HCT116 (cell line): ENCODE data around the gene CNPY4. TPM values are rescaled to one million over a fixed set of nuclear protein-coding genes. Genes with fewer than 3 reads are reported as not detected.
A peak's percentile ranks its signal among the peaks of the same experiment; 100 is the strongest.

Experiments used
- ATAC-seq: fragments of 200-7000 bp; cut with Tn5 transposase; 2 replicates; pipeline ENCODE4 v1.9.1; 2020; ENCODE audit warnings: mild to moderate bottlenecking, moderate library complexity
- BruUV-seq: library from RNA; stranded (reverse); fragments of 400-500 nt; replicated peaks from 2 replicates; lab custom pipeline; 2021; lab: Mats Ljungman, UMichigan
- CTCF ChIA-PET: fragments of 300-600 bp; sonication (Branson Sonifier 250); formaldehyde crosslinking; loops from one replicate; lab custom pipeline; 2021; ENCODE audit warnings: antibody characterized with exemption; lab: Charles Lee
- POLR2A ChIA-PET: fragments of 300-600, 350-600 bp; sonication (Branson Sonifier 250); formaldehyde crosslinking; loops from one replicate; lab custom pipeline; 2021; ENCODE audit warnings: antibody characterized with exemption; lab: Charles Lee
- RAD21 ChIA-PET, 2 experiments: fragments of 300-600 bp; sonication (Branson Sonifier 250); formaldehyde crosslinking; loops; one replicate each; lab custom pipeline; 2023; ENCODE audit warnings: low total read pairs in 2 of 2; ENCODE audit not compliant: uncharacterized antibody in 2 of 2, unreplicated experiment in 2 of 2, low non-redundant PET in 1 of 2; lab: Charles Lee
- DNase-seq: peaks from one replicate; pipeline ENCODE4 v3.0.0-alpha.2; 2010; ENCODE audit warnings: low read depth, low spot score
- H2AFZ ChIP-seq: fragments of 200-600 bp; shearing (Covaris generic), sonication (generic); 2 replicates; pipeline ENCODE4 v1.6.1; 2017; ENCODE audit warnings: low read depth, mixed run types, mixed read lengths, antibody characterized with exemption, low read length; ENCODE audit not compliant: poor library complexity, severe bottlenecking
- H3K27ac ChIP-seq: 2 replicates; pipeline ENCODE4 v1.5.1; 2012; ENCODE audit warnings: low read depth, low read length
- H3K27me3 ChIP-seq: fragments of 200-600 bp; sonication (generic); 2 replicates; pipeline ENCODE4 v1.6.1; 2016; ENCODE audit warnings: mixed run types, low read length, mixed read lengths; ENCODE audit not compliant: insufficient read depth
- H3K36me3 ChIP-seq, 2 experiments: fragments of 200-500 bp in 1 of 2; fragments of 200-600 bp in 1 of 2; sonication (Bioruptor generic) in 1 of 2; sonication (generic) in 1 of 2; 2 replicates each; pipeline versions ENCODE4 v1.5.1 to v1.6.1; 2014 to 2016; ENCODE audit warnings: low read length in 2 of 2, inconsistent platforms in 1 of 2, mixed read lengths in 1 of 2, mixed run types in 1 of 2; ENCODE audit not compliant: insufficient read depth in 2 of 2, control insufficient read depth in 1 of 2
- H3K4me1 ChIP-seq, 2 experiments: fragments of 200-600 bp in 1 of 2; sonication (generic) in 1 of 2; 2 replicates each; pipeline versions ENCODE4 v1.5.1 to v1.6.1; 2012 to 2017; ENCODE audit warnings: low read length in 2 of 2, inconsistent platforms in 1 of 2, mild to moderate bottlenecking in 1 of 2, mixed read lengths in 1 of 2, mixed run types in 1 of 2, moderate library complexity in 1 of 2; ENCODE audit not compliant: insufficient read depth in 2 of 2, control insufficient read depth in 1 of 2
- H3K4me2 ChIP-seq: fragments of 200-600 bp; sonication (generic); 2 replicates; pipeline ENCODE4 v1.6.1; 2017; ENCODE audit warnings: mixed run types, low read length, mixed read lengths
- H3K4me3 ChIP-seq, 2 experiments: fragments of 200-600 bp in 1 of 2; sonication (generic) in 1 of 2; replicated peaks in 1 of 2; 2 replicates each; pipeline ENCODE4 v1.5.1; 2011 to 2016; ENCODE audit warnings: low read length in 2 of 2, control low read depth in 1 of 2, low read depth in 1 of 2, mild to moderate bottlenecking in 1 of 2, mixed read lengths in 1 of 2, mixed run types in 1 of 2
- H3K79me2 ChIP-seq: fragments of 200-600 bp; sonication (generic); 2 replicates; pipeline ENCODE4 v1.6.1; 2017; ENCODE audit warnings: mild to moderate bottlenecking, mixed run types, low read length, moderate library complexity, mixed read lengths; ENCODE audit not compliant: insufficient read depth
- H3K9ac ChIP-seq: fragments of 200-600 bp; sonication (generic); 2 replicates; pipeline ENCODE4 v1.6.1; 2016; ENCODE audit warnings: low read length, mixed read lengths
- H3K9me2 ChIP-seq: fragments of 200-600 bp; sonication (generic), shearing (Covaris generic); 2 replicates; pipeline ENCODE4 v1.6.1; 2017; ENCODE audit warnings: mixed run types, mild to moderate bottlenecking, moderate library complexity; ENCODE audit not compliant: insufficient read depth
- H3K9me3 ChIP-seq, 2 experiments: fragments of 200-500 bp in 1 of 2; fragments of 200-600 bp in 1 of 2; sonication (Bioruptor generic) in 1 of 2; sonication (generic) in 1 of 2; 2 replicates each; pipeline ENCODE4 v1.6.1; 2014 to 2017; ENCODE audit warnings: low read length in 2 of 2, mixed read lengths in 2 of 2, inconsistent platforms in 1 of 2, low read depth in 1 of 2, mild to moderate bottlenecking in 1 of 2, mixed run types in 1 of 2, moderate library complexity in 1 of 2; ENCODE audit not compliant: control insufficient read depth in 1 of 2, insufficient read depth in 1 of 2
- H4K20me1 ChIP-seq: fragments of 200-600 bp; sonication (generic), shearing (Covaris generic); 2 replicates; pipeline ENCODE4 v1.6.1; 2017; ENCODE audit warnings: mixed run types, mild to moderate bottlenecking, moderate library complexity; ENCODE audit not compliant: insufficient read depth
- CEBPB ChIP-seq: IDR thresholded peaks from 2 replicates; pipeline ENCODE4 v1.6.1; 2012; ENCODE audit warnings: low read depth
- EGR1 ChIP-seq: IDR thresholded peaks from 2 replicates; pipeline ENCODE4 v1.6.1; 2012; ENCODE audit warnings: low read depth
- ELF1 ChIP-seq: IDR thresholded peaks from 2 replicates; pipeline ENCODE4 v1.6.1; 2012; ENCODE audit warnings: low read depth, borderline replicate concordance
- EZH2 ChIP-seq: fragments of 200-600 bp; sonication (generic); IDR thresholded peaks from 2 replicates; pipeline ENCODE4 v1.6.1; 2017; ENCODE audit warnings: antibody characterized with exemption, mixed run types
- POLR2A ChIP-seq: IDR thresholded peaks from 2 replicates; pipeline ENCODE4 v1.7.0; 2011; ENCODE audit warnings: borderline replicate concordance; ENCODE audit not compliant: insufficient read depth, insufficient read length; ENCODE audit errors: extremely low read depth
- RAD21 ChIP-seq: IDR thresholded peaks from 2 replicates; pipeline ENCODE4 v1.6.1; 2012; ENCODE audit warnings: low read depth, mild to moderate bottlenecking
- SP1 ChIP-seq: IDR thresholded peaks from 2 replicates; pipeline ENCODE4 v1.6.1; 2012; ENCODE audit warnings: low read depth
- YY1 ChIP-seq: IDR thresholded peaks from 2 replicates; pipeline ENCODE4 v1.6.1; 2011; ENCODE audit warnings: low read length, low read depth, moderate library complexity, mild to moderate bottlenecking; ENCODE audit not compliant: insufficient replicate concordance; ENCODE audit errors: extremely low read depth
- ZNF274 ChIP-seq: fragments of 200-500 bp; sonication (Bioruptor generic); IDR thresholded peaks from 2 replicates; pipeline ENCODE4 v1.6.1; 2014; ENCODE audit warnings: mild to moderate bottlenecking, low read depth, low read length, inconsistent platforms
- intact Hi-C: fragments of 100-400 bp; cut with micrococcal nuclease; formaldehyde crosslinking; loops from 2 replicates; pipeline ENCODE4 v1.10.0; 2022
- total RNA-seq: library from RNA; stranded (reverse); gene quantifications from one replicate; pipeline ENCODE4 v1.2.1, GENCODE V29; 2021; ENCODE audit not compliant: unreplicated experiment

Gene CNPY4
- total RNA-seq, 1 experiment from 2014 or later, result 2.6 TPM

DNA sequence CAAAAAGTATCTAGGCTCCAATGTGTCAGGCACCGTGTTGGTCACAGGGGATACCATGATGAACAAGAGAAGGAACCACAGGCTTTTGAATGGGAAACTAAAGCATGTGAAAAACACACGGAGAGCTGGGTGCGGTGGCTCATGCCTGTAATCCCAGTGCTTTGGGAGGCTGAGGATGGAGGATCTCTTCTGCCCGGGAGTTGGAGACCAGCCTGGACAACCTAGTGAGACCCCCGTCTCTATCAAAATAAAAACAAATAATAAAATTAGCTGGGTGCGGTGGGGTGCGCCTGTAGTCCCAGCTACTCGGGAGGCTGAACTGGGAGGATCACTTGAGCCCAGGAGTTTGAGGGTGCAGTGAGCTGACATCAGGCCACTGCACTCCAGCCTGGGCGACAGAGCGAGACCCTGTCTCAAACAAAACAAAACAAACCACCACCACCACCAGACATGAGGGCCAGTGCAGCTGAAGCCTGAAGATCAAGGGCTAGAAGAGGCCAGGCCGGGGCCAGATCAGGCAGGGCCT, 31.3 kb upstream of the CNPY4 start:
- intact Hi-C loops, result no loop called here
- ChIA-PET RAD21 (interaction anchor here in 1 of 2 experiments (0.6 to 0.7 kb wide), 2 partner anchors 69 to 185 kb away, joined by 3 to 11 read pairs; no protein-coding TSS in a partner anchor), POLR2A (interaction anchor here (0.6 to 1.7 kb wide), 2 partner anchors 13 to 40 kb away, joined by 3 to 11 read pairs; partner anchors contain the start of genes AP4M1 and MCM7)
- Histone ChIP-seq H2AFZ (no peak overlapping the region), H3K27ac (peak overlapping the region; percentile 90), H3K9me3 (no peaks in the 10 kb centered on the region), H3K27me3 (no peaks in the 10 kb centered on the region), H3K4me2 (peak overlapping the region; percentile 83), H3K79me2 (peaks cover 21% of the 10 kb centered on the region), H3K9me2 (no peaks in the 10 kb centered on the region), H4K20me1 (no peaks in the 10 kb centered on the region; the same call in 1 of the 2 replicates), H3K4me3 (peak overlapping the region; percentile 91 to 93), H3K36me3 (peaks cover 9 to 26% of the 10 kb centered on the region in 2 experiments; a peak in 3 of 4 replicates), H3K4me1 (peaks cover 8 to 39% of the 10 kb centered on the region in 2 experiments)
- DNase-seq, result no peak
- peak; percentile 5 for ATAC-seq
- TSS peak; percentile 42 for BruUV-seq
- no peak for TF ChIP-seq RAD21
- TF ChIP-seq CEBPB, result no peak
- no peak for TF ChIP-seq POLR2A
- TF ChIP-seq YY1, result no peak
- no peak for TF ChIP-seq ELF1
- TF ChIP-seq SP1, result no peak
- TF ChIP-seq EZH2, result no peak
- no peak for TF ChIP-seq EGR1
- TF ChIP-seq ZNF274, result no peak
- TF ChIP-seq, all 23 proteins: peak for 0
- H3K9ac ChIP-seq, result peak overlapping the region; percentile 94
- CTCF ChIA-PET, result no interaction called here
